T-helper 17 cell (primary cell): ENCODE results near the gene NT5M. TPM values are rescaled to one million over a fixed set of nuclear protein-coding genes. Genes with fewer than 3 reads are reported as not detected.
"Not testable (repeated sequence)": the region's sequence is repeated elsewhere in the genome, so short reads cannot be mapped to it uniquely, and the experiment has no call there.

ENCODE experiments used
- ATAC-seq: fragments of 150-1000 bp; cut with Tn5 transposase; 2 replicates; pipeline ENCODE4 v1.10.0; 2021; ENCODE audit warnings: mild to moderate bottlenecking, moderate library complexity
- DNase-seq, 3 donors: peaks; one replicate each; pipeline versions ENCODE4 v3.0.0 to v3.0.0-alpha.2; 2020 to 2021
- H3K9me3 ChIP-seq: one replicate; pipeline ENCODE4 v1.7.0; 2013; ENCODE audit warnings: low read length, mild to moderate bottlenecking; ENCODE audit not compliant: control insufficient read depth, poor library complexity, severe bottlenecking
- H3K27ac Mint-ChIP-seq: one replicate; pipeline ENCODE4 v1.8.0; 2022; ENCODE audit warnings: mild to moderate bottlenecking, moderate library complexity, mixed read lengths
- H3K27me3 Mint-ChIP-seq: one replicate; pipeline ENCODE4 v1.8.0; 2022; ENCODE audit warnings: mixed read lengths
- H3K36me3 Mint-ChIP-seq: one replicate; pipeline ENCODE4 v1.8.0; 2022; ENCODE audit warnings: low read depth, mixed read lengths
- H3K4me1 Mint-ChIP-seq: one replicate; pipeline ENCODE4 v1.8.0; 2022; ENCODE audit warnings: mild to moderate bottlenecking, mixed read lengths
- H3K4me3 Mint-ChIP-seq: one replicate; pipeline ENCODE4 v1.8.0; 2022; ENCODE audit warnings: mild to moderate bottlenecking, moderate library complexity, mixed read lengths
- total RNA-seq, 4 donors: library from RNA in 2 of 4; stranded (reverse) in 2 of 4; gene quantifications; one replicate each; pipeline ENCODE4 v1.2.3 and lab custom pipeline; 2022 to 2026

NT5M gene
- total RNA-seq, 2 donors from 2014 or later = 2.5 to 24.0 TPM

- Mint-ChIP-seq H3K4me3 (peak within 1 kb of the TSS; percentile 92), H3K36me3 (no peaks in the 10 kb centered on the region), H3K27me3 (no peaks in the 10 kb centered on the region), H3K4me1 (peaks cover 29% of the 10 kb centered on the region), H3K27ac (peak within 1 kb of the TSS; percentile 89)
- ATAC-seq = peak; percentile 91
- DNase-seq = peak; percentile 92 to 94 (median 93)
- no peaks in the 10 kb centered on the region for H3K9me3 ChIP-seq
These were observed 22.3 kb upstream of the NT5M start, which contains the start of gene COPS3 for GRCh38 chr17:17280613-17281549. COPS3 (minus strand) TSS chr17:17281246; CDS start chr17:17281186, 60 bp downstream.

GRCh38 chr17:17285951-17286350 is 17.2 kb upstream of the NT5M start:
- Mint-ChIP-seq H3K36me3 (no peaks in the 10 kb centered on the region), H3K27me3 (no peaks in the 10 kb centered on the region), H3K4me3 (no peak overlapping the region), H3K27ac (peak overlapping the region; percentile 41), H3K4me1 (peaks cover 14% of the 10 kb centered on the region)
- H3K9me3 ChIP-seq = no peaks in the 10 kb centered on the region
- no peak for ATAC-seq
- DNase-seq = no peak

- ATAC-seq (no peak), DNase-seq (no peak)
- H3K27ac Mint-ChIP-seq = no peak overlapping the region
- H3K4me1 Mint-ChIP-seq = no peaks in the 10 kb centered on the region
- no peaks in the 10 kb centered on the region for H3K9me3 ChIP-seq
- H3K27me3 Mint-ChIP-seq = no peaks in the 10 kb centered on the region
- H3K4me3 Mint-ChIP-seq = no peak overlapping the region
- no peaks in the 10 kb centered on the region for H3K36me3 Mint-ChIP-seq
These were observed 14.1 kb upstream of the NT5M start for GRCh38 chr17:17289086-17289485.

GRCh38 chr17:17289701-17290100 is 13.5 kb upstream of the NT5M start:
- Mint-ChIP-seq H3K27ac (no peak overlapping the region), H3K4me1 (no peaks in the 10 kb centered on the region), H3K36me3 (no peaks in the 10 kb centered on the region), H3K4me3 (no peak overlapping the region), H3K27me3 (no peaks in the 10 kb centered on the region)
- DNase-seq (no peak), ATAC-seq (no peak)
- H3K9me3 ChIP-seq = no peaks in the 10 kb centered on the region

GRCh38 chr17:17295141-17295540 is 8.0 kb upstream of the NT5M start:
- H3K27me3 Mint-ChIP-seq = no peaks in the 10 kb centered on the region
- no peak overlapping the region for H3K27ac Mint-ChIP-seq
- no peaks in the 10 kb centered on the region for H3K9me3 ChIP-seq
- H3K4me3 Mint-ChIP-seq = no peak overlapping the region
- H3K36me3 Mint-ChIP-seq = no peaks in the 10 kb centered on the region
- no peak for DNase-seq
- no peak for ATAC-seq
- no peaks in the 10 kb centered on the region for H3K4me1 Mint-ChIP-seq

GRCh38 chr17:17297217-17297616 is 6.0 kb upstream of the NT5M start:
- DNase-seq (no peak), ATAC-seq (no peak)
- H3K36me3 Mint-ChIP-seq = no peaks in the 10 kb centered on the region
- no peaks in the 10 kb centered on the region for H3K4me1 Mint-ChIP-seq
- H3K4me3 Mint-ChIP-seq = no peak overlapping the region
- H3K27ac Mint-ChIP-seq = no peak overlapping the region
- no peaks in the 10 kb centered on the region for H3K27me3 Mint-ChIP-seq
- H3K9me3 ChIP-seq = no peaks in the 10 kb centered on the region

GRCh38 chr17:17298108-17298507 is 5.1 kb upstream of the NT5M start:
- no peak for ATAC-seq
- no peak overlapping the region for H3K27ac Mint-ChIP-seq
- H3K27me3 Mint-ChIP-seq = no peaks in the 10 kb centered on the region
- H3K36me3 Mint-ChIP-seq = no peaks in the 10 kb centered on the region
- no peak for DNase-seq
- H3K9me3 ChIP-seq = no peaks in the 10 kb centered on the region
- H3K4me1 Mint-ChIP-seq = peaks cover 2% of the 10 kb centered on the region
- H3K4me3 Mint-ChIP-seq = no peak overlapping the region

GRCh38 chr17:17300624-17301568 is 2.3 kb upstream of the NT5M start:
- DNase-seq (peak; percentile 32 to 40 (median 39)), ATAC-seq (peak; percentile 70)
- H3K36me3 Mint-ChIP-seq = no peaks in the 10 kb centered on the region
- peak overlapping the region; percentile 73 for H3K4me3 Mint-ChIP-seq
- no peaks in the 10 kb centered on the region for H3K27me3 Mint-ChIP-seq
- H3K27ac Mint-ChIP-seq = no peak overlapping the region
- H3K9me3 ChIP-seq = no peaks in the 10 kb centered on the region
- H3K4me1 Mint-ChIP-seq = peaks cover 16% of the 10 kb centered on the region

- Mint-ChIP-seq H3K4me1 (peaks cover 18% of the 10 kb centered on the region), H3K4me3 (peak overlapping the region; percentile 58)
- not testable (repeated sequence) for H3K9me3 ChIP-seq, DNase-seq, H3K27me3 Mint-ChIP-seq, ATAC-seq, H3K36me3 Mint-ChIP-seq, H3K27ac Mint-ChIP-seq
These were observed 1.5 kb upstream of the NT5M start for GRCh38 chr17:17301659-17302058.

GRCh38 chr17:17303847-17304490 is 796 bp downstream of the NT5M start:
- Mint-ChIP-seq H3K4me3 (peak overlapping the region; percentile 88), H3K36me3 (no peaks in the 10 kb centered on the region), H3K4me1 (peaks cover 18% of the 10 kb centered on the region), H3K27ac (peak overlapping the region; percentile 51), H3K27me3 (no peaks in the 10 kb centered on the region)
- no peak for ATAC-seq
- H3K9me3 ChIP-seq = no peaks in the 10 kb centered on the region
- no peak for DNase-seq

GRCh38 chr17:17304521-17304985 is 1.4 kb downstream of the NT5M start:
- peak; percentile 52 for ATAC-seq
- Mint-ChIP-seq H3K36me3 (no peaks in the 10 kb centered on the region), H3K4me3 (peak overlapping the region; percentile 88), H3K4me1 (peaks cover 18% of the 10 kb centered on the region), H3K27me3 (no peaks in the 10 kb centered on the region), H3K27ac (peak overlapping the region; percentile 51)
- H3K9me3 ChIP-seq = no peaks in the 10 kb centered on the region
- no peak for DNase-seq

- Mint-ChIP-seq H3K4me1 (peaks cover 18% of the 10 kb centered on the region), H3K36me3 (no peaks in the 10 kb centered on the region), H3K27ac (no peak overlapping the region), H3K27me3 (no peaks in the 10 kb centered on the region), H3K4me3 (peak overlapping the region; percentile 79)
- peak; percentile 72 for ATAC-seq
- DNase-seq = peak in 1 of 3 donors; percentile 17
- no peaks in the 10 kb centered on the region for H3K9me3 ChIP-seq
These were observed 2.2 kb downstream of the NT5M start for GRCh38 chr17:17305281-17305801.
